Activated naive CD4-positive, alpha-beta T cell (primary cell): ENCODE data around the gene SEMA4B.
"Not testable (repeated sequence)": the region's sequence is repeated elsewhere in the genome, so short reads cannot be mapped to it uniquely, and the experiment has no call there.

Experiments
- DNase-seq, 4 experiments: peaks; one replicate each; lab custom pipeline; 2025; lab: John Stamatoyannopoulos, UW

SEMA4B gene, protein sequence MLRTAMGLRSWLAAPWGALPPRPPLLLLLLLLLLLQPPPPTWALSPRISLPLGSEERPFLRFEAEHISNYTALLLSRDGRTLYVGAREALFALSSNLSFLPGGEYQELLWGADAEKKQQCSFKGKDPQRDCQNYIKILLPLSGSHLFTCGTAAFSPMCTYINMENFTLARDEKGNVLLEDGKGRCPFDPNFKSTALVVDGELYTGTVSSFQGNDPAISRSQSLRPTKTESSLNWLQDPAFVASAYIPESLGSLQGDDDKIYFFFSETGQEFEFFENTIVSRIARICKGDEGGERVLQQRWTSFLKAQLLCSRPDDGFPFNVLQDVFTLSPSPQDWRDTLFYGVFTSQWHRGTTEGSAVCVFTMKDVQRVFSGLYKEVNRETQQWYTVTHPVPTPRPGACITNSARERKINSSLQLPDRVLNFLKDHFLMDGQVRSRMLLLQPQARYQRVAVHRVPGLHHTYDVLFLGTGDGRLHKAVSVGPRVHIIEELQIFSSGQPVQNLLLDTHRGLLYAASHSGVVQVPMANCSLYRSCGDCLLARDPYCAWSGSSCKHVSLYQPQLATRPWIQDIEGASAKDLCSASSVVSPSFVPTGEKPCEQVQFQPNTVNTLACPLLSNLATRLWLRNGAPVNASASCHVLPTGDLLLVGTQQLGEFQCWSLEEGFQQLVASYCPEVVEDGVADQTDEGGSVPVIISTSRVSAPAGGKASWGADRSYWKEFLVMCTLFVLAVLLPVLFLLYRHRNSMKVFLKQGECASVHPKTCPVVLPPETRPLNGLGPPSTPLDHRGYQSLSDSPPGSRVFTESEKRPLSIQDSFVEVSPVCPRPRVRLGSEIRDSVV

DNA sequence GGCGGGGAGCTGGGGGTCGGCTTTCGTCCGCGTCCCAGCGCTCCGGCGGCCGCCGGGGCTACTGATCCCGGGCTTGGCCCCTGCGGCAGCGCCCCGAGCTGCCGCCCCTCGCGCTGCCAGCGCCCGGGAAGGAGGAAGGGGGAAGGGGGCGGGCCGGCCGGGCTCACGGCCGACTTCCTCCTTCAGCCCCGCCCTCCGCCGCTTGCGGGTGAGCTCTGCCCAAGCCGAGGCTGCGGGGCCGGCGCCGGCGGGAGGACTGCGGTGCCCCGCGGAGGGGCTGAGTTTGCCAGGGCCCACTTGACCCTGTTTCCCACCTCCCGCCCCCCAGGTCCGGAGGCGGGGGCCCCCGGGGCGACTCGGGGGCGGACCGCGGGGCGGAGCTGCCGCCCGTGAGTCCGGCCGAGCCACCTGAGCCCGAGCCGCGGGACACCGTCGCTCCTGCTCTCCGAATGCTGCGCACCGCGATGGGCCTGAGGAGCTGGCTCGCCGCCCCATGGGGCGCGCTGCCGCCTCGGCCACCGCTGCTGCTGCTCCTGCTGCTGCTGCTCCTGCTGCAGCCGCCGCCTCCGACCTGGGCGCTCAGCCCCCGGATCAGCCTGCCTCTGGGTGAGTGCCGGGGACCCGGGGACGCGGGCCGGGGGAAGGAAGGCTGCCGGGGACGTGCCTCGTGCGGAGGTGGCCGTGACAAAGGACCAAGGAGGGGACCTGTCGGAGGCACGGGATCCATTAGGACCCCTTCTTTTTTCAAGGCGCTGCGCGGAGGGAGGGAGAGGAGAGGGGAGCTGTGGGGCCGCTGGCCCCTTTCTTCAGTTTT, at the start of gene SEMA4B:
Gene SEMA4B, plus strand, starts transcription at position 201 of the 814 bp plus-strand sequence. Its CDS starts 249 bp downstream, at position 450.
- peak in 3 of 4 experiments; percentile 27 to 69 (median 39) for DNase-seq

DNA sequence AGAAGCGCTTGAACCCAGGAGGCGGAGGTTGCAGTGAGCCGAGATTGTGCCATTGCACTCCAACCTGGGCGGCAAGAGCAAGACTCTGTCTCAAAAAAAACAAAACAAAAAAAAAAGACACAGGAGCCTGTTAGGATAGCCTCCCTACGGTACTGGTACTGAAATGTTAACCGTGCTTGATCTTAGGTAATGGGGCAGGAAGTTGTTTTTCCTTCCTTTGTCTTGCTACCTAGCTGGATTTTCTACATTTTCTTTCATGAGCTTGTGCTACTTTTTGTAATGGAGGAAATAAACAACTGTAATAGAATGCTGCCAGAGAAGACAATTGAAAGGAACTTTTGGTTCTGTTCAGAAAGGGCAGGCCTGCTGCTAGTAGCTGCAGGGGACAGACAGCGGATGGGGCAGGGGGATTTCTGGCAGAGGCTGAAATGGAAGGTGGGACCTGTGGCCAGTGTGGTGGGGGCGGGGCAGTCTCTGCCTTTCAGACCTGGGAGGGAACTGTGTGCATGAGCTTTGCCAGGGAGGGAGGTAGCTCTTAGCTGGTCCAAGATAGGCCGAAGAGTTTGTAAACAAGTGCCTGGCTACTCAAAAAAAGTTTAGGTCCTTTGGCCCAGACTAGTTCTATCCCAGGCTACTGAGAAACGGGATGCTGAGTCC, 49.0 kb upstream of the SEMA4B start:
- no peak for DNase-seq

DNA sequence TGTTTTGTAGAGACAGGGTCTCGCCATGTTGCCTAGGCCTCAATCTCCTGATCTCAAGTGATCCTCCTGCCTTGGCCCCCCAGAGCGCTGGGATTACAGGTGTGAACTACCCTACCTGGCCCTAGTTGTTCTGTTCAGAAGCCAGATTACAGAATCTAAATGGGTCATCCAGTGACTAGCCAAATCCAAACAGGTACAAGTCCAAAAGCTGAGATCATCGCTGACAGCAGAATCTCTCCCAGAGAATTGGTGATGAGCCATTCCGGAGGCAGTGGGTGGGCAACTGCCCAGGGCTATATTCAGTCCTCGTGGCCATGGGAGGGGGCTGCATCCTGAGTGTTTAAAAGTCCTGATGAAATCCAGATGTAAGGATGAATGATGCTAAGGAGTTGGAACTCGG, 47.5 kb upstream of the SEMA4B start:
- no peak for DNase-seq

DNA sequence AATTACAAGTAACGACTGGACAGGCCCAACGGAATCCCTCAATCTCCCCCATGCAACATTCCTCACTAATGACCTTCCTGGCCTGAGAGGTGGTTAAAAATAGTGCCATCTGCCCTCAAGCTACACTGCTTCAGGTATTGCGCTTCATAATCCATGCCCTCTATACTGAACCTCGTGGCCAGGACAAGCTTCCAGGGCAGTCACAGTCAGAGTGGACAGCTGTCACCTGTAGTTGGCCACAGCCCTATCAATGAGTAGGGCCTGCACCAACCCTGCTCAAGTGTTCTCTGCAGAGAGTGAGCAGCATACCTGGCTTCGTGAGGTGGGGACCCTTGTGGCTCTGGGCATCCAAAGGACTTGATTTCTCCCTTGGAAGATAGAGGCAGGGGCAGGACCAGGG, 46.9 kb upstream of the SEMA4B start:
- DNase-seq, result no peak

DNA sequence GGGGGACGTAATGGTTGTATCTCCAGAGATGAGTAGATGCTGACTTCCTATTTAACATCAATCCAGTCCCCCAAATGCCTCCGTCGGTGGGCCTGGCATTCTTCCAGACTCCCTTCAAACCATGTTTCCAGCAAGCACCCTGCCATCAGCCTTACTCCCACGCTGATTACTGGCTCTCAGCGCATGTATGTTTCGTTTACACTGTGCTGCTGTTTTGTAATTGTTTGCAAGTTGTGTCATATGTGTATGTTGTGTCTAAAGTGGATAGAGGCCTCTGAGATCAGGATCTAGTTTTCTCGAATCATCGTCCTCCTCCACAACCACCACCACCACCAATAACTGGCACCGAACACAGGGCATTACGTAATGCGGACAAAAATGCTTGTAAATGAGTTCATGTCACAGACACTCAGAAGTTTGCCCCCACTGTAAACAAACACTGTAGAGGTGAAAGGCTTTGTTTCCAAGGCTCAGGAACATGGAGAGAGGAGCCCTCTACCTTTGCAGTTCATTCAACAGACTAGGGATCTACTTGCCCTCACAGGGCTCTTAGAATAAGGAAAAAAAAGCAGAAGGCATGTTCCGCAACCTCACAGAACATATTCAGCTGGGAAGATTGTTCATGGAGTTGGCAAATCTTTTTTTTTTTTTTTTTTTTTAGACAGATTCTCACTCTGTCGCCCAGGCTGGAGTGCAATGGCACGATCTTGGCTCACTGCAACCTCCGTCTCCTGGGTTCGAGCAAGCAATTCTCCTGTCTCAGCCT, 46.1 kb upstream of the SEMA4B start:
- no peak for DNase-seq

DNA sequence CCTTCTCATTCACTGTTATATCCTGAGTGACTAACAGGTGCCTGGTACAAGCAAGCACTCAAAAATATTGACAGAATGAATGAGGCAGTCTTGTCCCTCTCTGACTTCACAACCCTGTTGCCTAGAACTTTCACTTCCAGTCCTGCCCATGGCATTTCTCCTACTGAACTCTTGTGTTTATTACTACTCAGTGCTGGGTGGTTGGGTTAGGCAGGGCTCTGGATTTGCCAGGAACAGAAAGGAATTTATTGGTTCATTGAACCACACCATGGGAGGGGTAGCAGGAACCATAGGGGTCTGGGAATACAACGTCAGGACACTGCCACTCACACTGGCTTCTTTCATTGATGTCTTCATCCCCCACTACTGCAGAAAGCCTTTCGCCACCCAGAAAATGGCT, 41.9 kb upstream of the SEMA4B start:
- DNase-seq, result no peak

DNA sequence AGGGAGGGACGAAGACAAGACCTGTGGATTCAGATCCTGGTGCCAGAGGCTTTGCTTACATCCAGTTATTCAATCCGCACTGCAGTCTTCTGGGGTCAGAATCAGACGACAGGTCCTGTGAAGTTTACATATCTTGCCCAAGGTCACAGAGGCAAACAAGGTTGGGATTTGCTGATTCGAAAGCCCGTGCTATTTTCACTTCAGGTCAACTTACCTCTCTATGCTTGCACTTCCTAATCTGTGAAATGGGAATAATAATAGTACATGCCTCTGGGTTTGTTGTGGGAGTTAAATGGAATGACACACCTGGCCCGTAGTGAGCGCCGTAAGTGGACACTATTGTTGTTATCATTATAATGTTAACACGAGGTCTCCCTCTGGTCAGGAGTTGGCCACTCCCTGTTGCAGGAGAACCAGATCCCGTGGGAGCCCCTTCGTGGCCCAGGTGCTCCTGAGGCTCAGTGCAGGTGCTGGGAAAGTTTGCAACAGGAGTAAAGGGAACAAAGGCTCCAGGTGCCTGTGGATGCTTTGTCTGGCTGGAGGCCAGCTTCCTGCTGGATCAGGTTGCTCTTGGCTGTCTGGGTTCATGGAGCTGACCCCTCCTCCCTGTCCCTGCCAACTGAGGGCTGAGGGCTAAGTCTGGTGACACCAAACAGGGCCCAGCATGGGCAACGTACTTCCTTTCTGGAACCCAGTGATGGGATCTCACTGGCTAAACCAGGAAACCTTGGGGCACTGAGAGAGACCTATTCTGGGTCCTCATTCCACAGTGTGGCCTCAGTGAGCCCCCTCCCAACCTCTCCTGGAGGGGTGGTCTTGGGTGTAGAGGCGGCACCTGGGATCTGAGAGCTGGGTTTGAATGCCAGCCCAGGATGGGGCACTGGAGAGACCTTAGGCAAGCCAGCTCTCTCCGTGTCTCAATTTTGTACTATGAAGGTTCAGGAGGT, 40.1 kb upstream of the SEMA4B start:
- DNase-seq, result no peak

DNA sequence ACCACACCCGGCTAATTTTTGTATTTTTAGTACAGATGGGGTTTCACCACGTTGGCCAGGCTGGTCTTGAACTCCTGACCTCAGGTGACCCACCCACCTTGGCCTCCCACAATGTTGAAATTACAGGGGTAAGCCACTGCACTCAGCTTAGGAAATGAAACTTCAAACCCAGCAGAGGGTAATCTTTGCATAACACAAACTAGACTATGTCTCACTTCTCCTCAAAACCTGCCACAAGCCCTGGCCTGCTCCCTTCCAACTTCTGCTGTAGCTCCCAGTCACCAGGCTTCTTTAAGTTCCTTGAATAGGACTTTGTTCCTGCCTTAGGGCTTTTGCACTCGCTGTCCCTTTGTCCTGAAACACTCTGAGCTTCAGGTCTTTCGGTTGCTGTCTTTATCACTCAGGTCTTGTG, 39.2 kb upstream of the SEMA4B start:
- no peak for DNase-seq

DNA sequence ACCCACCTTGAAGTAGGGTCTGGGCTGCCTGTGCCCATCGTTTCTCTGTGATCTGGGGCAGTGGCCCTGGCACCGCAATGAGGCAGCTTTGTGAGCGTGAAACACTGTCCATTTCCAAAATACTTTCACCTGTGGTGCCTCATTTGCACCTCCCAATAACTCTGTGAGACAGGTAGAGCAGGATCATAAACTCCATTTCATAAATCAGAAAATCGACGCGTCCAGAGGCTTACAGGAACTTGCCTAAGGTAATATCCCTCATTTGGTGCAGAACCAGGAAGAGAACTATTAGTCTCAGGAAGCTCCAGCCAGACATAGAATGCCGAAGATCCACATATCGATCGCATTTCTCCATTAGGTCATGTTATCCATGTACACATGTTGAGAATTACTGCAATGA, 38.2 kb upstream of the SEMA4B start:
- DNase-seq, result no peak

DNA sequence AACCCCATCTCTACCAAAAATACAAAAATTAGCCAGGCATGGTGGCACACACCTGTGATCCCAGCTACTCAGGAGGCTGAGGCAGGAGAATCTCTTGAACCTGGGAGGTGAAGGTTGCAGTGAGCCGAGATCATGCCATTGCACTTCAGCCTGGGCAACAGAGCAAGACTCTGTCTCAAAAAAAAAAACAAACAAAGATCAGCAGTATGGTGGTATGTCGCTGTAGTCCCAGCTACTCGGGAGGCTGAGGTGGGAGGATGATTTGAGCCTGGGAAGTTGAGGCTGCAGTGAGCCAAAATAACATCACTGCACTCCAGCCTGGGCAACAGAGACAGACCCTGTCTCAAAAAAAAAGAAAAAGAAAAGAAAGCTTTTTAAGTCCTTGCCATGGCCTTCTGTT, 36.9 kb upstream of the SEMA4B start:
- DNase-seq, result not testable (repeated sequence)

DNA sequence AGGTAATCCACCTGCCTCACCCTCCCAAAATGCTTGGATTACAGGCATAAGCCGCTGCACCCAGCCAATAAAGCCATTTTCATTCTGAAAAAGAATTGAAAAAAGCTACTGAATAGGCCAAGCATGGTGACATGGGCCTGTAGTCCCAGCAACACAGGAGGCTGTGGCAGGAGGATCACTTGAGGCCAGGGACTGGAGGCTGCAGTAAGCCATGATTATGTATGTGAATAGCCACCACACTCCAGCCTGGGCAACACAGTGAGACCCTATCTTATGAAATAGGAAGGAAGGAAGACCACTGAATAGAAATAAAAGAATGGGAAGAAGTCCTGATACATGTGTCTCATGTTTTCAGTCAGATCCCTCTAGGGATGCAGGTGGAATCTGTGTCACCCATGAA, 36.0 kb upstream of the SEMA4B start:
- DNase-seq, result no peak

DNA sequence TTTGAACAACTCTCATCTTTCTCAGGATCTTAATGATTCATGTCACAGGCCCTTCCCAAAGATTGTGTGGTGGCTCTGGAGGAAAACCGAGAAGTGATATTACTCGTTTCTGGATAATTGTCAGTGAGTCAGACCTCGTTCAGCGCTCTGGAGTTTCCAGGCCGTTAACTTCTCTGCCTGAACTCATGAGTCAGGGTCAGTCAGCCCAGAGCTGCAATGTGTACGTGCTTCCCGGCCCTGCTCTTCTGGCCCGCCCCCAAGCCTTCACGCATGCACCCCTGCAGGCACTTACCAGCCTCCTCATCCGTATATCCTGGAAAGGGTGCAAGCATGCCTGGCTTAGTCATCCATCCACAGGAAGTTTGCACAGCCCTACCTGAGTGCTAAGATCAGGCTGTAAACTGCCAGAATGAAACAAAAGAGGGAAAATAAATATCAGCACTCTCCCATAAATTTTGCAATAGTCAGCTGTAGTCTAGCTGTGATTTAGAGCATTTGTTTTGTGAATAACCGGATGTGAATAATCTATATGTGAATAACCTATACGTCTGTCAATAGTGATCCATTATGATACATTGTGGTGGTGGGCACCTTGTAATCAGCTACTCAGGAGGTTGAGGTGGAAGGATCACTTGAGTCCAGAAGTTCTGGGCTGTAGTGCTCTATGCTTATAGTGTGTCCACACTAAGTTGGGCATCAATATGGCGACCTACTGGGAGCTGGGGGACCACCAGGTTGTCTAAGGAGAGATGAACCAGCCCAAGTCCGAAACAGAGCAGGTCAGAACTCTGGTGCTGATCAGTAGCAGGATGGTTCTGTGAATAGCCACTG, 35.3 kb upstream of the SEMA4B start:
- DNase-seq, result no peak

DNA sequence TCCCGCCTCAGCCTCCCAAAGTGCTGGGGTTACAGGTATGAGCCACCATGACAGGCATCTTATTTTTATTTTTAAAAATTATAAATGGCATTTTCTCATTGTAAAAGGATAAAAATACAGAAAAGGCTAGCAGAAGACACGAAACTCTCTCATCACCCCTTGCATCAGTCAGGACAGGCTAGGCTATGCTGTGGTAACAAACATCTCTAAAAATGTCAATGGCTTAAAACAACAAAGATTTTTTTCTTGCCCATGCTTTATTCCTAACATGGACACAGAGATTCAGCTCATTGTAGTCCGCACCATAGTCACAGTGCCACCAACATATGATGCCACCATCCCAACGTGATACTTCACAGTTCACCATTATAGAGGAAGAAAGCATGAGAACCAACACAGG, 34.0 kb upstream of the SEMA4B start:
- DNase-seq, result no peak

DNA sequence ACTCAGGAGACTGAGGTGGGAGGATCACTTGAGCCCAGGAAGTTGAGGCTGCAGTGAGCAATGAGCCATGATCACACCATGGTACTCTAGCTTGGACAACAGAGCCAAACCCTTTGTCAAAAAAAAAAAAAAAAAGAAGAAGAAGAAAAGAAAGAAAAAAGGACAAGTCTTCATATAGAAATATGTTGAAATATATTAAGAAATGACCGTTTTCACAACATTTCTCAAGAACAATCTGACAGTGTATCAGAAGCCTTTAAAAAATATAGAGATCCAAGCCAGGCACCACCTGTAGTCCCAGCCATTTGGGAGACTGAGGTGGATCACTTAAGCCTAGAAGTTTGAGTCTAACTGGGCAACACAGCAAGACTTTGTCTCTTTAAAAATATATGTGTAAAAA, 29.5 kb upstream of the SEMA4B start:
- no peak for DNase-seq

DNA sequence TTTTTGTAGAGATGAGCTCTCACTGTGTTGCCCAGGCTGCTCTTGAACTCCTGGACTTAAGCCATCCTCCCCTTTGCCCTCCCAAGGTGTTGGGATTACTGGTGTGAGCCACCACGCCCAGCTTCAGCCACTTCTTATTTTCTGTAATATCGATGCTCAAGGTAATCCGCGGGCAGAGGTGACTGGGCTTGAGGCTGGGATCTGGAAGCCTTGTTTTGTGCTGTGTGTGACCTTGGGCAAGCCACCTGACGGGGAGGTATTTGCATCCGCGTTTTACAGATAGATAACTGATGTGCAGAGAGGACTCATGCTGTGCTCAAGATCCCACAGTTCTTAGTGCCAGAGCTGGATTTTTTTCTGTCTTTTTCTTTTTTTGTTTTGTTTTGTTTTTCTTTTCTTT, 27.8 kb upstream of the SEMA4B start:
- DNase-seq, result no peak

DNA sequence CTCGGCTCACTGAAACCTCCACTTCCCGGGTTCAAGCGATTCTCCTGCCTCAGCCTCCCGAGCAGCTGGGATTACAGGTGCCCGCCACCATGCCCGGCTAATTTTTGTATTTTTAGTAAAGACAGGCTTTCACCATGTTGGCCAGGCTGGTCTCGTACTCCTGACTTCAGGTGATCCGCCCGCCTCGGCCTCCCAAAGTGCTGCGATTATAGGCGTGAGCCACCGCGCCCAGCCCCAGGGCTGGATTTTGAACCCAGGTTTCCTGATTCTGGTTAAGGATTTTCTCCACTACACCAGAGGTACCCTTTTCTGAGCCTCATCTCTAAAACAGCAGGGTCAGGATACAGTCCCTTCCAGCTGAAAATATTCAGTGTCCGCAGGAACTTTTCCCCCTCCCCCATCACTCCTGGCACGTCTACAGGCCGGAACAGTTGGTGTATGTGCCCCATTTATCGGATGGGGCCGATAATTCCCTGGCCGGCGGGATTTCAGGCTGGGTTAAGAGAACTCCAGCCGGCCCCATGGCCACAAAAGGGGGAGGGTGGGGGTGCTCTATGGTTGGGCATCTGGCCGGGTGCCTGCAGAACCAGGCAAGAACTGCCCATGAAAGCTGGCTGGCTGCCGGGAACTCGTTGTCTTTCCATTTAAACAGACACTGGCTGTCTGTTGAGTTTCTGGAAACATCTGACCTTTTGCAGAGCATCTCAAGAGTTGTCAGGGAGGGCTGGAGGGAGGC, 26.8 kb upstream of the SEMA4B start:
- no peak for DNase-seq

DNA sequence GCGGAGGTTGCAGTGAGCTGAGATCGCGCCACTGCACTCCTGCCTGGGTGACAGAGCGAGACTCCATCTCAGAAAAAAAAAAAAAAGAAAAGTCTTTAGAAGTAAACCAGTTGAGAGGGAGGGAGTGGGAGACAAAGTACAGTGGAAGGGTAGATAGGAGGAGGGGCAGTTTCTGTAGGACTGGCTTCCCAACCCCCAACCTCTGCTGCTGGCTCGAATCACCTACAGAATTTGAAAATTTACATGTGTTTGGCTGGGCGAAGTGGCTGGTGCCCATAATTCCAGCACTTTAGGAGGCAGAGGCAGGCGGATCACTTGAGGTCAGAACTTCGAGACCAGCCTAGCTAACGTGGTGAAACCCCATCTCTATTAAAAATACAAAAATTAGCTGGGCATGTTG, 24.1 kb upstream of the SEMA4B start:
- DNase-seq, result no peak
